ENCODE results near the gene MTCP1. TPM values are rescaled to one million over a fixed set of nuclear protein-coding genes. Genes with fewer than 3 reads are reported as not detected.

The MTCP1 gene
- total and polyA plus RNA-seq, 2 of the 8 experiments (the other 6 are each of a cell fraction or from before 2014, with no cell fraction given): 1.2 to 12.3 TPM

DNA sequence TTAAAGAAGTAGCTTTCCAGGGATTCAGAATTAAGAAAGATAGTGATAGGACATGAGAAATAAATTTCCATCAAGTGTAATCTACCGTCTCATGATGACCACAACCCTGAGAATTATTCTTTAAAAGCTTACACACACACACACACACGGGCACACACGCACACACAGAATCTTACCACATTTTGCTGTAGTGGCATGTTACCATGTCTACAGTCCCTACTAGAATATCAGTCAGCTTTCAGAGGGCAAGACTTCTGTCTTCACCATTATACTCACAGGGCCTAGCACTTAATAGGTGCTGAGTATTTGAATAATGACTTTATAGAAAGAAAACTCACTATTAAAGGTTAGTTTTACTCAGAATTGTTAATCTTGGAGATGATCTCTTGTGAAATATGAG is 15.4 kb downstream of the MTCP1 start:
- Histone ChIP-seq H2BK15ac (ENCODE audit: low read length) (no peak overlapping the region), H3K4me2 (ENCODE audit: insufficient read depth in 1 of 2, low read depth in 2 of 2, low read length in 2 of 2) (no peak overlapping the region), H4K91ac (replicated peaks; ENCODE audit: insufficient read length, low read length) (no peak overlapping the region), H3K9me3 (ENCODE audit: insufficient read depth in 2 of 2, low read depth in 1 of 2, low read length in 1 of 2) (no peaks in the 10 kb centered on the region), H3K18ac (ENCODE audit: extremely low read depth, low read length) (no peak overlapping the region), H3K79me1 (ENCODE audit: low read depth, low read length) (no peaks in the 10 kb centered on the region), H3K9ac (replicated peaks in 1 of 4; ENCODE audit: extremely low read depth in 1 of 4, low read depth in 3 of 4, low read length in 3 of 4) (no peak overlapping the region), H4K8ac (ENCODE audit: extremely low read depth, insufficient read depth, low read length) (no peak overlapping the region), H2AK5ac (ENCODE audit: low read depth, low read length) (no peak overlapping the region), H3K14ac (ENCODE audit: insufficient read length) (no peak overlapping the region), H2BK120ac (replicated peaks; ENCODE audit: low read depth, low read length) (no peak overlapping the region), H3K4me1 (replicated peaks in 1 of 4; ENCODE audit: control insufficient read depth in 3 of 4, insufficient read depth in 4 of 4, low read length in 3 of 4) (no peaks in the 10 kb centered on the region), H2BK12ac (ENCODE audit: low read depth, low read length) (no peak overlapping the region), H4K20me1 (replicated peaks in 1 of 2; ENCODE audit: control insufficient read depth in 1 of 2, insufficient read depth in 2 of 2, low read length in 2 of 2) (no peaks in the 10 kb centered on the region), H3K36me3 (ENCODE audit: control insufficient read depth in 2 of 4, insufficient read depth in 4 of 4, low read length in 3 of 4) (peaks cover 0 to 3% (median 0%) of the 10 kb centered on the region in 4 experiments; a peak in 2 of 8 replicates), H3K56ac (replicated peaks; ENCODE audit: insufficient read length, low read depth, low read length) (no peak overlapping the region), H4K5ac (ENCODE audit: insufficient read length, low read depth, low read length) (no peak overlapping the region), H3K4ac (replicated peaks; ENCODE audit: insufficient read length, low read depth, low read length) (no peak overlapping the region), H3K27me3 (replicated peaks in 1 of 4; ENCODE audit: control insufficient read depth in 3 of 4, extremely low read depth in 1 of 4, insufficient read depth in 3 of 4, low read length in 3 of 4) (no peaks in the 10 kb centered on the region), H3K23me2 (ENCODE audit: low read depth, low read length) (no peaks in the 10 kb centered on the region), H2BK5ac (ENCODE audit: low read depth, low read length) (no peak overlapping the region), H2AFZ (ENCODE audit: low read length) (no peak overlapping the region), H3K27ac (ENCODE audit: low read depth, low read length) (no peak overlapping the region), H3K4me3 (ENCODE audit: extremely low read depth in 1 of 4, insufficient read depth in 2 of 4, low read depth in 3 of 4, low read length in 4 of 4) (no peak overlapping the region), H3K79me2 (ENCODE audit: control insufficient read depth in 1 of 2, insufficient read depth in 2 of 2, low read length in 2 of 2) (no peaks in the 10 kb centered on the region), H2BK20ac (ENCODE audit: low read length) (no peak overlapping the region), H3K23ac (ENCODE audit: insufficient read length) (no peak overlapping the region)
- POLR2A ChIA-PET (ENCODE audit: partially characterized antibody): interaction anchor here (0.6 kb wide), 1 partner anchor 87 kb away, joined by 3 read pairs; no protein-coding TSS in a partner anchor
- no peak for FAIRE-seq
- DNase-seq (ENCODE audit: low read depth in 1 of 2, low spot score in 2 of 2): no peak
- WGBS, 2 experiments (ENCODE audit: extremely low coverage in 1 of 2, insufficient coverage in 1 of 2, insufficient read length in 1 of 2, insufficient replicate concordance in 2 of 2, low coverage in 1 of 2, low lambda C conversion rate in 2 of 2, missing lambda C conversion rate in 1 of 2): 92% methylated on average over 3 of the region's 3 CpGs; no CpG with 5 or more reads in 1 of the 2 experiments
- CTCF ChIA-PET (ENCODE audit: partially characterized antibody): interaction anchor here (1.2 to 3.8 kb wide), 2 partner anchors 9 to 74 kb away, joined by 3 to 15 read pairs; no protein-coding TSS in a partner anchor
- no peak for TF ChIP-seq CBX5 (IDR thresholded peaks at IDR 0.05; ENCODE audit: low read depth, low read length)
